NOMO-1 (cell line): ENCODE data around the gene EPB41L4A.

ENCODE experiments used
- DNase-seq, 2 experiments: peaks; one replicate each; lab custom pipeline; 2025; ENCODE audit not compliant: unreplicated experiment in 2 of 2; lab: John Stamatoyannopoulos, UW

The EPB41L4A gene

DNA sequence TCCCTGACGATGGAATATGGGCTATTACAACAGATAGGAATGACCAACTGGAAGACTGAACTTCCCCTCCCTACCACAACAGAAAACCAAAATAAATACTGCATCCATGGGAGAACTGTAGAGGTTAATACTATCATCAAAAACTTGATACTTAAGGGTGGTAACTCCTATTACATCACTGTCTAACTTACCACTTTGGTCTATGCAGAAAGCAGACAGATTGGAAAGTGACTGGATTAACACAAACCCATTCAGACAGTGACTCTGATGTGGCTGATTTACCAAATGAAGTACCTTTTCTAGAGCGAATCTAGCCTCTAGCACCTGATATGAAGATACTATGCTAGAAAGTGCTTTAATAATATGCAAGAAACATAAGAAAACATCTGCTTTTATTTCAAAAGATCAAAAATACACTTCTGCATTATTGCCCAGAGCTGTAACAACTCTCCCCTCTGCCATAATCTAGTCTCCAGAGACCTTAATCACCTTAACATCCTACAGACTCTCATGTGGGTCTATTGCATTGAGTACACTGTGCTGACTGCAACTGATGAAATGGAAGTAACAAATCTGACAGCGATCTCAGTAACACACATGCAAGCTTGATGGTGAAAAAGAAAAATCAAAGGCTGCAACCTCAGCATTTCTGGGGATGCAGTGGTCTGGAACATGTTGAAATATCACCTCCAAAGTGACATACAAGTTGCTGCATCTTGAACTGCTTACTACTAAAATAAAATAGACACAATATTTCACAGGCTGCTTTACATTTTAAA is 62.7 kb downstream of the EPB41L4A start:
- no peak for DNase-seq

DNA sequence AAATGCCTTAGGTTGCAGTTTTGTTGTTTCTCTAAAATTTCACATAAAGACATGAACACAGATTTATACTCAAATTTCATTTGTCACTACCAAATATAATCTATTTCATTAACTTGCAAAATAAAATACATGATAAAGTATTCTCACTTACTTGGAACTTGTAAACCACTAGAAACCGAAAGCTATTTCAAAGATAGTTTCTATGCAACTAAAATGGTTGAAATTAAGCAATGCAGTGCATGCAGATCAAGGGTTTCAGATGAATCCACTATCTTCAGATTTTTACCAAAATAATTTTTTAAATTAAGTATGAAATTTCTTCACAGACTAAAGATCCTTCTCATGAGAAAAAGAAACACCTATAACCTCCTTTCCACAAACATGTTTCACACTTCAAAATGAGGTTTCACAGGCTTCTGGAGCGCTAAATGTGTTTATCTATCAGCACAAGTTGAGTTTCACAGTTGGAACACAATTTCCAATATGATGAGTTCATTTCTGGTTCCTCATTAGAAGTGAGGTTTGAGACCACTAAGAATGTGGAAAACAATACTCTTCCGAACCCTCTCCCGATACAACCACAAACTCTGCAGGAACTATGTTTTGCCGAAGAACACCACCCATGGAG is 63.9 kb downstream of the EPB41L4A start:
- no peak for DNase-seq

DNA sequence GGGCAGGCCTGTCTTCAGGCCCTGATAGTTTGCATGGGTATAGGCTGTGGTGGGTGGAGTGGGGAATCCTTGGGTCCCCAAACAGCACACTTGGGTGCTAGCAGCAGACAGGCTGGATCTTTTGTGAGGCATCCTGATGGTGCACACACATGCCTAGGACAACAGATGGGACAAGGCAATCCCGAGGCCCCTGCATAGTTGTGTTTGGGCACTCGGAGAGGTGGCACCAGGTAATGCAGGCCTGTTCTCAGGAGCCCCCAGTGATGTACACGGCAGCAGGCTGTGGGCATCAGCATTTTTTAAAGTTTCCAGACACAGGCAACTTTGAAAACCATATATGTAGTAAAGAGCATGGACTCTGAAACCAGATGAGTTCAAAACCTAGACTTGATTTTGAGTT is 65.4 kb downstream of the EPB41L4A start:
- no peak for DNase-seq

DNA sequence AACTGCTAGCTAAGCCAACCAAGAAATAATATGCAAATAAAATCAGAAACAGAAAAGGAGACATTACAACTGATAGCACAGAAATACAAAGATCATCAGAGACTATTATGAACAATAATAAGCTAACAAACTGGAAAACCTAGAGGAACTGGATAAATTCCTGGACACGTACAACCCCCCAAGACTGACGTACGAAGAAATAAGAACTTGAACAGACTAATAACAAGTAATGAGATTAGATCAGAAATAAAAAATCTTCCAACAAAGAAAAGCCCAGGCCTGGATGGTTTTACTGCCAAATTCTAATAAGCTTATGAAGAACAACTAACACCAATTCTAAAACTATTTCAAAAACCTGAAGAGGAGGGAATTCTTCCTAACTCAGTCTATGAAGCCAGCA is 67.9 kb downstream of the EPB41L4A start:
- DNase-seq = no peak

DNA sequence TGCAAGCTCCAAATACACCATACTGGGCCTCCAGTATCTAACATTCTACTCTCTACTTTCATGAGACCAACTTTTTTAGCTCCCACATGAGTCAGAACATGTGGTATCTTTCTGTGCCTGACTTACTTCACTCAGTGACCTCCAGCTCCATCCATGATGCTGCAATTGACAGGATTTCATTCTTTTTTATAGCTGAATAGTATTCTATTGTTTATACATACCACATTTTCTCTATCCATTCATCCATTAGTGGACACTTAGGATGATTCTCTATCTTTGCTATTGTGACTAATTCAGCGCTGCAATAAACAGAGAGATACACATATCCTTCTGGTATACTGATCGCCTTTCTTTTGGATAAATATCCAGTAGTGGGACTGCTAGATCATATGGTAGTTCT is 68.5 kb downstream of the EPB41L4A start:
- no peak for DNase-seq

DNA sequence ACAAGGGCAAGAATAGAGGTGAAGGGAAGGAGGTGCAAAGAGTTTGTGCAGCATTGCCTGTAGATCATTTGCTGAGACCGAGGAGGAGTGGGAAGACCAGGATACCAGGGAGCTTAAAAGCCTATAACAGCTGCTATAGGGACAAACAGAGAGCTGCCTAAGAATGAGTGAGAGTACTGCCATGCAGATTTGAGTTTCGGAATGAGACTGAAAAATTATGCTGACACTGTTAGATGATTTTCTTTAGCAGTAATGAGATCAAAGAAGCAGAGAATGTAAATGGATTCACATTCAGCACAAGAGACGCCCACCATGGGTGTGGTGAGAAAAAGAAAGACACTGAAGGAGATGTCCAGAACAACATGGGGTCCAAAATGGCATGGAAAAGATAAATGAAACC is 69.7 kb downstream of the EPB41L4A start:
- no peak for DNase-seq

DNA sequence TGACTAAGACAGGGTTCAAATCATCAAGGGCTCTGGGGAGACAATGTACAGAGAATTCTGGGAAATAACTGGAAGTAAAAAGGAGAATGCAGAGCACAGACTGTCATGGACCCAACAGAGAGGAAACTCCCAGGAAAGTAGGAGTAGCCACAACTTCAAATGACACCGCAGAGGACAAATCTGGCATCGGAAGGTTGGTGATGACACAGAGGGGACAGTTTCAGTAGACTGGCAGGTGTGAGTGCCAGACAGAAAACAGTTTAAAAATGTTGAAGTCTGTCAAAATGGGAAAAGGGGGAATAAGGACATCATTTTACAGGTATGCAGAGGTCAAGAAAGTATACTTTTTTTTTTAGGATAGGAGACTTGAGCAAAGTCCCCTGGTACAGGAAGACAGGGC is 70.2 kb downstream of the EPB41L4A start:
- DNase-seq = no peak

DNA sequence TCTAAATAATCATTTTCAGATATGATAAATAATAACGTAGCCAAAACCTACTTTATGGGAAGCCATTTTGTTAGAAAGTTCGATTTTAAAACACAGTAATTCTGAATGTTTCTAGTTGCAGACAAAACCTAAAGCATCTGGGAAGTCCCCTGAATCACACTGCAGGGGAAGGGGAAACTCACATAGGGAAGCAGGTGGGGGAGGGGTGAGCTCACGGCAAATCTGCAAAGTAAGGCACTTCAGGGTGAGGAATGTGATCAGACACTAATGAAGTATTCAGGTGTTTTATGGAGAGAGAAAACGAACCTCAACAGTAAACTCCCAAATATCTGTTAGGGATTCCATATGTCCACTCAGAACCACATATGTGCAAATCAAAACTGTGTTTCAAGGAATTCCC is 70.7 kb downstream of the EPB41L4A start:
- DNase-seq = no peak

DNA sequence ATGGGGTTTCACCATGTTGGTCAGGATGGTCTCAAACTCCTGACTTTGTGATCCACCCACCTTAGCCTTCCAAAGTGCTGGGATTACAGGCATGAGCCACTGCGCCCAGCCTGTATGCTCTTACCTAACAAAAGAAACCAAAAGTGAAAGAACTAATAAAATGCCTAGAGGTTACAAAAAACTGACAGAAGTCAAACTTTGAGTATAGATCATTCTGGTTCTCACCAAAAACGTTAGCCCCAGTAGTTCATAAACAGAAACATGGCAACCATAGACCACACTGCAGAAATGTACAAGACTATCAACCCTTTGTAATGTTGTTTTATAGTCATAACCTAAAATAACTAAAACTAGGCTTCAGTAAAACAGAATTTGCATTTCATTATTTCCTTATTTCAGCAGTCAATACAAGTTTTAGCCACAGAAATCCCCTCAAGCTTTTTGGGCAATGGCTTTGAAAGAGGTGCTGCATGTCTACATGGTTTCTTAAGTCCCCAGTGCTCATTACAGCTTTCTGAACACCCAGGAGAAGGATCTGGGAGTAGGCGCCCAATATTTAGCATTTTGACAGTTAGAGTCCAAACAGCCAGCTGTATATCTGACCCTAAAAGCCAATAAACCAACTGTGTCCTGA is 72.5 kb downstream of the EPB41L4A start:
- DNase-seq = no peak

DNA sequence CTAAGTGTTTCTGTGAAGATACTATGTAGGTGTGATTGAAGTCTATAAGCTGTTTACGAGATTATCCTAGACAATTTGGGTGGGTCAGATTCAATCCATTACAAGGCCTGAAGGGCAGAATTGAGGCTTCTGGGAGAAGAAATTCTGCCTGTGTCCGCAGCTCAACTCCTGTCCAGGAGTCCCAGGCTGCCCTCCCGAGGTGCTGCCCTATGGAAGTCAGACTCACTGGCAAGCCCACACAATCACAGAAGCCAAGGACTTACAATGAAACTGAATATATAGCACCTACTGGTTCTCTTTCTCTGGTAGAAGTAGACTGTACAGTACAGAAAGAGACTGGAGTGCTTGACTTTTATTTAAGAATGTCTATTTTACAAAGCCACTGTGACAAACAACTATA is 74.5 kb downstream of the EPB41L4A start:
- no peak for DNase-seq

DNA sequence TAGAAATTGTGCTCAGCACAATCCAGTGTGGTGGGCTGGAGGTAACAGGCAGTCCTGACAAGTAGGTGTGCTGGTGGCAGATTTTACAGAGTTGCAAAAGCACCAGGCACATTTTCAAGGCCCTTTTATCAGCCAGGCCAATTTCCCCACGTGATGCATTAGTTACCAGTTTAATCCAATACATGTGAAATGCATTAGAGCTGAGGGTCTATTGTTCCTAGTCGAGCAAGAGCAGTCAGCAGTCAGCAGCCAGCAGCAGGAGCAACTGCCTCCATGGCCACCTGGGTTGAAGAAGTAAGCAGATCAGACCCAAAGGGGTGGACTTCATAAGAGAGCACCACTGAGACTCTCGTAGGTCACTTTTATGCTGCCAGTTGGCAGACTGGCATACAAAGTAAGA is 76.7 kb downstream of the EPB41L4A start:
- no peak for DNase-seq

DNA sequence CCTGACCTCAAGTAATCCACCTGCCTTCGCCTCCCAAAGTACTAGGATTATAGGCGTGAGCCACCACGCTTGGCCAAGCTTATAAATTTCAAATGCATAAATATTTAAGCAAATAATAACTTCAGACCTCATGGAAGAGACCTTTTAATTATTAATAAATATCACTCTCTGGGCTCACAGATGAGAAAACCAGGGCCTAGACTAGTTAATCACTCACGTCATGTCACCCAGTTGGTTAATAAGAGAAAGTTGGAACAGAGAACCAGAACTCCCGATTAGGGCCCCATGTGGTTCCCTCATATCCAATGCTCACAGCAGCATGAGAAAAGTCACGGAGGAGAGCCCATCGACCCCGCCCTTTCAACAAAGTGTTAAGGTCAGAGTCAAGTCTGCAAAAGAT is 79.3 kb downstream of the EPB41L4A start:
- DNase-seq = no peak

DNA sequence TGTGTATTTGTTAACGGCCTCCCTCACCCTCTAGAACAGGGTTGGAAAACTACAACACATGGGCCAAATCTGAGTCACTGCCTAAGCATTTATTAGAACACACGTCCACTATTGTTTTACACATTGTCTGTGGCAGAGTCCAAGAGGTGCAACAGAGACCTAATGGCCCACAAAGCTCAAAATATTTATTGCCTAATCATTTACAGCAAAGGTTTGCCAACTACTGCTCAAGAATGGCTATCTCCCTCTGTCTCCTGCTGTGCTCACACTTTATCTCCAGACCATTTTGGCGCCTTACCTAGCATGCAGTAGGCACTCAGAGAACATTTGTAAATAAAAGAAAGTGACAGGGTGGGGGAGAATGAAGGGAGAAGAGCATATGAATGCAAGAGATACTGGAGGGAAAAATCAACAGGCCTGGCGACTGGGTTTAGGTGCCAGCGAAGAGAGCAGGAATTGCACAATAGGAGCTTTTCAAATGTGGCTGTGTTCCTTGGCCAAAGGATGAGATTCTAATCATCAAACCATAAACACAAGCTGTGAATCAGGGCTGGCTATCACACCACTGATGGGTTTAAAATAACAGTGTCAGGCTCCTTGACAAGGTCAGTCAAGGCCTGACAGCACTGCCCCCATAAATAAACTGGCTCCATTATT is 80.3 kb downstream of the EPB41L4A start:
- DNase-seq = no peak

DNA sequence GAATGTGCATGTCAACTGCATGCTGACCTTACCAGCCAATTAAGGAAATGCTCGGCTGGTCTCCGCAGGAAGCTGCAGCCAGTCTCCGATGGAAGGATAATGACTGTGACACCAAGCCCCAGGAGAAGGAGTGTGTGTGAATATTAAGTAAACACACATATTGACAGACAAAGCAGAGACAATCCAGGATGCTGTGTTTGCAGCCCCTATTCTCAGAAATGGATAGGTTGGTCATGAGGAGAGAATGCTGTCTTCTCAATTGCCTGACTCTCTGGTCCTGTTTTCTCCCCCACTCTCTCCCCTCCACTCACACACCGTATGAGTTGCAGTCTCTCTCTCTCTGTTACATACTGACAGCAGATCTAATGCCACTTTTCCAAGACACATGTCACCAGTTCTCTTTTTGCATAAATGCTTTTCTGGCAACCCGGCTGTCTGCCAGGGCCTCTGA is 85.7 kb downstream of the EPB41L4A start:
- no peak for DNase-seq

DNA sequence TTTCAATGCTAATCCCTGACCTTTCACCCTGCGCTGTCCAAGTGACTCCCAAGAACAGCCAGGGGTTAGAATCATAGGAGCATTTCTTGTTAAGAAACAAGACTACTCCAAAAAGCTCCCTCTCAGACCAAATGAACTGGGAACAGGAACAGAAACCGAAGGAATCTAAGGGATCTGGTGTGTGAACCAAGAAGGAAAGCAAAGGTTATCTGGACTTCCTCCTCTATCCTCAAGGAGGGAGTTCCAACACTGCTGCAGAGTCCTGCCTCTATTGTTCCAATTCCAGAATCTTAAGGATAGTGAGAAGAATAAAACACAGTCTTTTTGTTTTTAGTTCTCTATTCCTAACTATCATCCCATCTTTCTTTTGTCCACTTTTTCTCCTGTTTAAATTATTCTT is 87.2 kb downstream of the EPB41L4A start:
- no peak for DNase-seq

DNA sequence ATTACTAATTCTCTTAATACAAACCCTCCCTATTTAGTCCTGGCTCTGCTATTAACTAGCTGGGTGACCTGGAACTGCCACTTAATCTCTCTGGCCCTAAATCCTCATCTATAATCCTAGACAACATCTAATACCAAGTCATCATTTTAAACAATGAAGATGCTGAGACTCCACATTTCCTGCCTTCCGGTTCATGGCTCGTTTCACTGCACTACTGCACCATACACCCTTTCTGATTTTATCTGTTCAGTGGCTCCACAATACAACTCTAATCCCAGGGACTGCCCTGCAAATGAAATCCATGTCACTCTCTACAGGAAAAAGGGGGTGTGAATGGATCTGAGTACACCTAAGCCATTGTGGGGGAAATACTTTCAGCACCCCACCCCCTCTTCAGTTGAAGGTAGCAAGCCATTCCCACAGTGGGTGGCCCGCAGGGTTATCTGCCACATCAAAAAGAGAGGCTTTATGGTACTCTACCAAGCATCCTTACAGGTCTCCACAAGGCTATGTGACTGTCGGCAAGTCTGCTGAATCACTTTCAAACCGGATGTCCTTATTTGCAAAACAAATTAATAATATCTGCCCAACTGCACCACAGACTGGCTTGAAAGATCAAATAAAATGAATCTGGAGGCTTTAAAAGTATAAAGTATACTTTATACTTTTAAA is 89.5 kb downstream of the EPB41L4A start:
- DNase-seq = no peak

DNA sequence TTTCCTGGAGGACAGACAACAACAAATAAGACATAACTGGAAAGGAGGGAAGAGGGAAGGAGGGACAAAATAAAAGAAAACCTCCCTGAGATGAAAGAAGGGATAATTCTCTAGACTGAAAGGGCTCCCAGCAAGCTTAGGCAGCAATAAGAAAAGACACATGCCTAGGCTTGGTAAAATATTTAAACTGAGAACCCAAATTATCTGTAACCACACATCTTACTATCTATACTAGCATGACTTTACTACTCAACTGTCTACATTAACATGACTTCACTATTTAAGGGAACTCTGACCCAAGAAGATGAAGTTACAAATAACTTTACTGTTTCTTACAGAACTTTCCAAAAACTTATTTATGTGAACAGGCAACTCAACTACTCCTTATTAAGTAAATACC is 95.9 kb downstream of the EPB41L4A start:
- DNase-seq = no peak

DNA sequence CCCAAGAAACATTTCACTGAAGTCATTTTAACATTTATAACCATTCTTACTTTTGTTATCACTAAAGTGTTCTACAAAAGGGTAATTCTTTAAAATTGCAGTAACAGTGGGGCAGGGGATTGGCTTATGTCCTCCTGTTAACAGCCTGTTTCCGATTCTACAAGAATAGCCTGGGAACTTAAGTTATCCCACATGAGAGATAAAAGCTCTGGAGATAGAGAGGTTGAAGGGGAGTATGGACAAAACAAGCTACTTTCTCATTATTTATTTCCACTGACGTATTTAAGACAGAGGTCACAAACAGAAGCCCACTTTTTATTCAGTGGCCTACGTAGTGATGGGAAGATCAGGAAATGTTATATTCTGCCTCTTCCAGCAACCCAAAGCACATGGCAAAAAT is 98.7 kb downstream of the EPB41L4A start:
- no peak for DNase-seq

DNA sequence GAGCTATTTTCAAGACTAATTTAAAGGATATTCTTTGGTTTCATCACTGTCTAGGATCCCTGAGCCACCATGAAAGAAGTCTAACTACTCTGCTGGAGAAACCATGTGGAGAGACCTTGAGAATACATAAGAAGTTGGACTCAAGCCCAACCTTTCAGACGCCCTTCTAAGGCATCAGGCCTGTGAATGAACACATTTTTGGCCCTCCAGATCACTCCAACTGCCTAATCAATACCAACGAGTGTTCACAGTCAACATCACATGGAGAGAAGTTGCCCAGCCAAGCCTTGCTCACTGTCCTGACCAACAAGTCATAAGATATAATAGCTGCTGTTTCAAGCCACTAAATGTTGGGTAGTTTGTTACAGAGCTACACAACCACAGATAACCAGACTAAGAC is 100.7 kb downstream of the EPB41L4A start:
- DNase-seq = no peak

DNA sequence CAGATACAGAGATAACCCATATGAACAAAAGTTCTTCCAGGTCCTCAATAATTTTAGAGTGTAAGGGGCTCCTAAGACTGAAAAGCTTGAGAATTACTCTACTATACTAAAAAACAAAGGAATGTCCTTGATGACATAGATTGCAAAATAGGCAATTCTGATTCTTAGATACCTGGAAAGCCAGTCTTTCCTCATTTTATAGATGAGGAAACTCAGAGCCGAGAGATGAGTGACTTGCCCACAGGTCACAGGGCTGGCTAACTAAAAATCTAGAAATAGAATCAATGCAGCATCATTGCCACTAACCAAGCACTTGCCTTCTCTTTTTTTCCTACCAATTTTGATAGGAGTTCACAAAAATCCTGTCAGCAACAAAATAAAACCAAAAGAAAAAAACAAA is 101.2 kb downstream of the EPB41L4A start:
- no peak for DNase-seq

DNA sequence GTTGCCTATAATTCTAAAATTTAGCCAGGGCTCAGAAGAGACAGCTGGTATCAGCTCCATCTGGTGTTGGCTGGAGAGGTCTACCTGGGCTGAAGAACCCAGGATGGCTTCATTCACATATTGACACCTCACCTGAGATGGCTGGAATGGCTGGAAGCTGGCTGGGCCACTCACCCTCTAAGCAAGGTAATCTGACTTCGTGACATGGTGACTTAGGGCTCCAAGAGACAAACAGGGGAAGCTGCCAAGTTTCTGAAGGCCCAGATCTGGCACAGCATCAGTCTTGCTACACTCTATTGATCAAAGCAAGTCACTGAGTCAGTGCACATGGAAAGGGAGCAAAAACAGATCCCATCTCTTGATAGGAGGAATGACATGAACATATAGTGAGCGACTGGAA is 102.3 kb downstream of the EPB41L4A start:
- DNase-seq = no peak
